ENCODE results near the gene GDF9. TPM values are rescaled to one million over a fixed set of nuclear protein-coding genes. Genes with fewer than 3 reads are reported as not detected.

GDF9 gene
- total RNA-seq (2022; extraction: Qiagen RNA extraction; ENCODE audit: low read depth), result 0.09 to 0.24 TPM (median 0.18 TPM) in 5 replicates

GRCh38 chr5:132866342-132867045 is at the start of gene GDF9, which contains the start of gene UQCRQ:
GDF9 (minus strand) TSS chr5:132866469; CDS start chr5:132864533, 1,936 bp downstream.
UQCRQ (plus strand) TSS chr5:132866642; CDS start chr5:132866882, 240 bp downstream.

GRCh38 chr5:132873119-132873929 is 7.1 kb upstream of the GDF9 start, which contains the start of gene LEAP2:
LEAP2 (plus strand) TSS chr5:132873668; CDS start chr5:132873695, 27 bp downstream.

GRCh38 chr5:132830436-132831094 is 35.7 kb downstream of the GDF9 start, which contains the start of gene SHROOM1:
SHROOM1 (minus strand) TSS chr5:132830647; CDS start chr5:132826140, 4,507 bp downstream.

GRCh38 chr5:132812781-132813598 is 53.3 kb downstream of the GDF9 start, which contains the start of gene SOWAHA:
SOWAHA (plus strand) TSS chr5:132813302; CDS start chr5:132813622, 320 bp downstream.

Other genes starting within 250 kb of the GDF9 start
- 0.07 to 0.24 TPM in 2 of 5 replicates, not detected in the others for gene IL13, start 208.3 kb downstream of the GDF9 start, total RNA-seq (2022; extraction: Qiagen RNA extraction; ENCODE audit: low read depth)
- not detected in 5 replicates for gene IL4, start 192.5 kb downstream of the GDF9 start, total RNA-seq (2022; extraction: Qiagen RNA extraction; ENCODE audit: low read depth)
- gene KIF3A, start 128.9 kb downstream of the GDF9 start, total RNA-seq (2022; extraction: Qiagen RNA extraction; ENCODE audit: low read depth), result 7.1 to 12.0 TPM (median 10.0 TPM) in 5 replicates
- 0.07 to 0.26 TPM (median 0.14 TPM) in 5 replicates for gene CCNI2, start 119.0 kb downstream of the GDF9 start, total RNA-seq (2022; extraction: Qiagen RNA extraction; ENCODE audit: low read depth)
- gene SEPTIN8, start 89.2 kb downstream of the GDF9 start, total RNA-seq (2022; extraction: Qiagen RNA extraction; ENCODE audit: low read depth), result 13.0 to 21.5 TPM (median 18.9 TPM) in 5 replicates
- 0.16 to 0.17 TPM (median 0.17 TPM) in 4 of 5 replicates, not detected in the other for gene SOWAHA, start 53.2 kb downstream of the GDF9 start, total RNA-seq (2022; extraction: Qiagen RNA extraction; ENCODE audit: low read depth)
- gene SHROOM1, start 35.8 kb downstream of the GDF9 start, total RNA-seq (2022; extraction: Qiagen RNA extraction; ENCODE audit: low read depth), result 6.0 to 11.4 TPM (median 9.4 TPM) in 5 replicates
- 367 to 625 TPM (median 509 TPM) in 5 replicates for gene UQCRQ, start 173 bp upstream of the GDF9 start, total RNA-seq (2022; extraction: Qiagen RNA extraction; ENCODE audit: low read depth)
- gene LEAP2, start 7.2 kb upstream of the GDF9 start, total RNA-seq (2022; extraction: Qiagen RNA extraction; ENCODE audit: low read depth), result 0.56 to 1.1 TPM (median 0.76 TPM) in 5 replicates
- gene AFF4, start 97.2 kb upstream of the GDF9 start, total RNA-seq (2022; extraction: Qiagen RNA extraction; ENCODE audit: low read depth), result 10.8 to 25.6 TPM (median 23.3 TPM) in 5 replicates
- gene ZCCHC10, start 160.1 kb upstream of the GDF9 start, total RNA-seq (2022; extraction: Qiagen RNA extraction; ENCODE audit: low read depth), result 30.4 to 36.9 TPM (median 31.4 TPM) in 5 replicates
- 172 to 202 TPM (median 188 TPM) in 5 replicates for gene HSPA4, start 185.5 kb upstream of the GDF9 start, total RNA-seq (2022; extraction: Qiagen RNA extraction; ENCODE audit: low read depth)